GM12892 (cell line): ENCODE data around the gene TREML4.

Source experiments
- POLR2A ChIP-seq: IDR thresholded peaks from 2 replicates; pipeline ENCODE4 v1.6.1; 2011; ENCODE audit warnings: low read depth, low read length, control low read depth
- POLR2AphosphoS5 ChIP-seq: IDR thresholded peaks from 2 replicates; pipeline ENCODE4 v1.6.1; 2011; ENCODE audit warnings: low read depth, low read length, control low read depth
- TAF1 ChIP-seq: IDR thresholded peaks from 2 replicates; pipeline ENCODE4 v1.6.1; 2011; ENCODE audit warnings: low read depth, mild to moderate bottlenecking, control low read depth, low read length, borderline replicate concordance

DNA sequence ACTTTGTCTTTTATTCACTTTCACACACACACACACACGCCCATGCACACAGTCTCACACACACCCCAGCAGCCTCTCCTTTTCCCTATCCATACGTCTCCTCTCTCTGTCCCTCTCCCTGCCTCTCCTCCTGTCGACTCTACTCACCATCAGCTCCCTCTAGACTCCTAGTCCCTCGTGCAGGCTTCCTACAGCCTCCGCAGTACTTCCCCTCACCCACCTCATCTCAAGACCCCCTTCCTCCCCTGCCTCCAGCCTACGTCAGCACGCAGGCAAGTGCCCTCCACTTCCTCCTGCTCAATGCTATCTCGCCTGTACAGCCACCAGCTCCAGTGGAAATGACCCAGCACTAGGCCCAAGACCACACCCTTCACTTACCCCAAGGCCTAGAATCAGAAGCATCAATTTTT lies 26.4 kb upstream of the TREML4 start:
- TF ChIP-seq POLR2A = no peak
- TF ChIP-seq POLR2AphosphoS5 = no peak
- no peak for TF ChIP-seq TAF1
